HAP-1 (cell line): Measurements from ENCODE around the gene MYBPH.

Experiments
- DNase-seq, 2 experiments: peaks; one replicate each; pipeline ENCODE4 v3.0.0-alpha.2; 2016 to 2020; ENCODE audit warnings: low spot score in 2 of 2
- H3K27me3 ChIP-seq: fragments of 250-450 bp; sonication (Bioruptor Pico); 2 replicates; pipeline ENCODE4 v1.5.1; 2020; ENCODE audit warnings: low read depth, mild to moderate bottlenecking, moderate library complexity
- H3K36me3 ChIP-seq: fragments of 250-450 bp; sonication (Bioruptor Pico); replicated peaks from 2 replicates; pipeline ENCODE4 v1.5.1; 2020; ENCODE audit warnings: mild to moderate bottlenecking
- H3K4me1 ChIP-seq: fragments of 250-450 bp; sonication (Bioruptor Pico); 2 replicates; pipeline ENCODE4 v1.5.1; 2020; ENCODE audit warnings: mild to moderate bottlenecking
- H3K4me3 ChIP-seq: fragments of 250-450 bp; sonication (Bioruptor Pico); 2 replicates; pipeline ENCODE4 v1.5.1; 2020; ENCODE audit warnings: mild to moderate bottlenecking, moderate library complexity
- H3K9me3 ChIP-seq: fragments of 250-450 bp; sonication (Bioruptor Pico); 2 replicates; pipeline ENCODE4 v1.5.1; 2020; ENCODE audit warnings: mild to moderate bottlenecking, moderate library complexity
- in situ Hi-C: fragments of 300-500 bp; cut with MboI; formaldehyde crosslinking; loops from 3 replicates; pipeline ENCODE4 v1.14.3; 2020; ENCODE audit warnings: low sequenced_read_pairs, inconsistent platforms, mixed read lengths

MYBPH gene

DNA sequence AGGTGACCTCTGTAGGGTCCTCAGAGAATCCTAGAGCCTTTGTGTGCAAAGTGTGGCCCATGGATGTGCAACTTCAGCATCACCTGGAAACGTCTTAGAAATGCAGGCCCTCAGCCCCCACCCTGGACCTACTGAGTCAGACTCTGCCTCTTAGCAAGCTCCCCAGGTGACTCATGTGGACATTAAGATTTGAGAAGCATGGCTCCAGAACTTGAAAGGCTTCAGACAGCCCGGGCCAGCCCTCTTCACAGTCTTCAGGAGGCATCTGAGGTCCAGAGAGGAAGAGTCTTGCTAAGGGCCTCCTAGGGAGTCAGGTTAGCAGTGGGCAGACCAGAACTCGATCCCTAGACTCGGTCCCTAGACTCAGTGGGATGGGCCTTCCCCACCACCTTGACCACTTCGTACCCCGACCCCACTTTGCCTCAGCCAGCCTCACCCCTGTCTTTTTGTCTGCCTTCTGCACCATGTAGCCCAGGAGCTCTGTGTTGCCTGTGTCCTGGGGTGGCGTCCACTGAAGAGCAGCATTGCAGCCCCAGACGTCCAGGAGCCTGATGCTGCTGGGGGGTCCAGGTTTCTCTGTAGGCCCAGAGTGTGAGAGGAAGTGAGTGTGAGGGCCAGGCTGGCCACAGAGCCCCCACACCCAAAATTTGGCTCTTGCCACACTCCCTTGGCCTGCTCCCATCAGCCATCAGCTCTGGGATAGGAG is 4.8 kb downstream of the MYBPH start:
- H3K36me3 ChIP-seq, result no peaks in the 10 kb centered on the region
- H3K4me3 ChIP-seq, result no peak overlapping the region
- no peaks in the 10 kb centered on the region for H3K9me3 ChIP-seq
- in situ Hi-C loops, result no loop called here
- no peaks in the 10 kb centered on the region for H3K4me1 ChIP-seq
- H3K27me3 ChIP-seq, result no peaks in the 10 kb centered on the region
- DNase-seq, result no peak

- Histone ChIP-seq H3K36me3 (no peaks in the 10 kb centered on the region), H3K4me3 (no peak overlapping the region), H3K27me3 (no peaks in the 10 kb centered on the region), H3K4me1 (no peaks in the 10 kb centered on the region), H3K9me3 (no peaks in the 10 kb centered on the region)
- in situ Hi-C loops, result no loop called here
- DNase-seq, result no peak
Measured at GRCh38 chr1:203169770-203170520, 5.7 kb downstream of the MYBPH start.

DNA sequence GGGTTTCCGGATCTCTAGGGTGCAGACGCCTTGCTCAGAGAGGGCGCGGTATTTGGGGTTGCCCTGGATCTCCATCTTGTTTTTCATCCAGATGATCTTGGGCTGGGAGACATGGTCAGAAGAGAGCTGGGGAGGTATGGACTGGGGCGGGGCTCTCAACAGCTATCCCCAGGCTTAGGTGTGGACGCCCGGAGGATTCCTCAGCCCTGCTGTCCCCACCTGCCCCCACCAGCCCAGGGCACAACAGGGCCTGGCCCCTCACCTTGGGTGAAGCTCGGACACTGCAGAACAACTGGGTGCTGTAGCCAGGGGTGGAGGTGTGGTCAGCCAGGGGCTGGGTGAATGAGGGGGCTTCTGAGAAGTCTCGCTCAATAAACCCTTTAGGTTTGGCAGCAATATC is 6.6 kb downstream of the MYBPH start:
- Histone ChIP-seq H3K36me3 (no peaks in the 10 kb centered on the region), H3K27me3 (0 out of 2 replicates have a peak, but pooled peaks cover 2% of the 10 kb centered on the region), H3K4me3 (no peak overlapping the region), H3K4me1 (no peaks in the 10 kb centered on the region), H3K9me3 (no peaks in the 10 kb centered on the region)
- in situ Hi-C loops, result no loop called here
- no peak for DNase-seq

- Histone ChIP-seq H3K9me3 (no peaks in the 10 kb centered on the region), H3K4me1 (no peaks in the 10 kb centered on the region), H3K27me3 (0 out of 2 replicates have a peak, but pooled peaks cover 6% of the 10 kb centered on the region), H3K4me3 (no peak overlapping the region), H3K36me3 (no peaks in the 10 kb centered on the region)
- in situ Hi-C loops, result no loop called here
- no peak for DNase-seq
Measured at GRCh38 chr1:203168256-203168786, 7.3 kb downstream of the MYBPH start.

DNA sequence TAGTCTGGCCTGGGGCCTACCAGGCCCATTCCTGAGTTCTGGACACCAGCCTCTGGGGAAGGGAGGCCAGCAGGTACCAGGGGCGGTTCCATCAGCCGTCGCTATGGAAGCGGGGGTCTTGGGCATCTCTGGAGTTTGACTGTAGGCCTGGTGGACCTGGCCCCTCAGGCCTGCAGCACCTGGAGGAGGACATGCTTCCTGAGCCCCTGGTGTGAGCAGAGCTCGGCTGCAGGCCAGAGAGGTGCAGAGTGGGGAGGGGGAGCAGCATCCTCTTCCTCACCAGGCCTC is 7.8 kb downstream of the MYBPH start:
- H3K4me1 ChIP-seq, result no peaks in the 10 kb centered on the region
- in situ Hi-C loops, result no loop called here
- H3K27me3 ChIP-seq, result 0 out of 2 replicates have a peak, but pooled peaks cover 6% of the 10 kb centered on the region
- no peak overlapping the region for H3K4me3 ChIP-seq
- no peak for DNase-seq
- H3K9me3 ChIP-seq, result no peaks in the 10 kb centered on the region
- no peaks in the 10 kb centered on the region for H3K36me3 ChIP-seq

GRCh38 chr1:203167026-203167912 is 8.4 kb downstream of the MYBPH start:
- H3K4me3 ChIP-seq, result no peak overlapping the region
- DNase-seq, result peak in 1 of 2 experiments; percentile 25
- no peaks in the 10 kb centered on the region for H3K36me3 ChIP-seq
- H3K4me1 ChIP-seq, result no peaks in the 10 kb centered on the region
- H3K27me3 ChIP-seq, result 0 out of 2 replicates have a peak, but pooled peaks cover 7% of the 10 kb centered on the region
- H3K9me3 ChIP-seq, result no peaks in the 10 kb centered on the region
- in situ Hi-C loops, result no loop called here

DNA sequence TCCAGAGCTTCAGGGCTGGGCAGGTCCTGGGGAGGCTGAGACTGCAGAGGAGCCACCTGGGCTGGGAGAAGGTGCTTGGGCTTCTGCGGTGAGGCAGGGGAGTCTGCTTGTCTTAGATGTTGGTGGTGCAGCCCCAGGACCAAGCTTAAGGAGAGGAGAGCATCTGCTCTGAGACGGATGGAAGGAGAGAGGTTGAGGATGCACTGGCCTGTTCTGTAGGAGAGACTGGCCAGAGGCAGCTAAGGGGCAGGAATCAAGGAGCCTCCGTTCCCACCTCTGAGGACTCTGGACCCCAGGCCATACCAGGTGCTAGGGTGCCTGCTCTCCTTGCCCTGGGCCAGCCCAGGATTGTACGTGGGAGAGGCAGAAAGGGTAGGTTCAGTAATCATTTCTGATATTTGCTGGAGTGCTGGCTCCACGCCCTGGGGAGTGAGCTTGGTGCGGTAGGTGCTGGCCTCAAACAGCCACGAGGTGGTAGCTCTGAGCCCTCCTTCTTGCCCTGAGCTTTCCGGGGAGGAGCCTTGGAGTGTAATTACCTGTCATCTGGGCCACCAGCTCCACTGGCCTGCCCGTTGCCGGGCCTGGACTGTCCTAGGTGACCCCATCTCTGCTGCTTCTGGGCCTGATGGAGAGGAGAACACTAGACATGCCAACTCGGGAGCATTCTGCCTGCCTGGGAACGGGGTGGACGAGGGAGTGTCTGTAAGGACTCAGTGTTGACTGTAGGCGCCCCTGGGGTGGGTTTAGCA is 9.3 kb downstream of the MYBPH start:
- Histone ChIP-seq H3K27me3 (0 out of 2 replicates have a peak, but pooled peaks cover 9% of the 10 kb centered on the region), H3K36me3 (no peaks in the 10 kb centered on the region), H3K9me3 (no peaks in the 10 kb centered on the region), H3K4me1 (no peaks in the 10 kb centered on the region), H3K4me3 (no peak overlapping the region)
- in situ Hi-C loops, result no loop called here
- DNase-seq, result no peak

DNA sequence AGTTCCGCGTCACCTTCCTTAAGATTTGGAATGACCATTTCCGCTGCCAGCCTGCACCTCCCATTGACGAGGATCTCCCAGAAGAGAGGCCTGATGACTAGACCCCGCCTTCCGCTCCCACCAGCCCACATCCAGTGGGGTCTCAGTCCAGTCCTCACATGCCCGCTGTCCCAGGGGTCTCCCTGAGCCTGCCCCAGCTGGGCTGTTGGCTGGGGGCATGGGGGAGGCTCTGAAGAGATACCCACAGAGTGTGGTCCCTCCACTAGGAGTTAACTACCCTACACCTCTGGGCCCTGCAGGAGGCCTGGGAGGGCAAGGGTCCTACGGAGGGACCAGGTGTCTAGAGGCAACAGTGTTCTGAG is 9.8 kb downstream of the MYBPH start:
- 0 out of 2 replicates have a peak, but pooled peaks cover 9% of the 10 kb centered on the region for H3K27me3 ChIP-seq
- no peaks in the 10 kb centered on the region for H3K9me3 ChIP-seq
- no peak for DNase-seq
- no peak overlapping the region for H3K4me3 ChIP-seq
- H3K4me1 ChIP-seq, result no peaks in the 10 kb centered on the region
- in situ Hi-C loops, result no loop called here
- H3K36me3 ChIP-seq, result no peaks in the 10 kb centered on the region

DNA sequence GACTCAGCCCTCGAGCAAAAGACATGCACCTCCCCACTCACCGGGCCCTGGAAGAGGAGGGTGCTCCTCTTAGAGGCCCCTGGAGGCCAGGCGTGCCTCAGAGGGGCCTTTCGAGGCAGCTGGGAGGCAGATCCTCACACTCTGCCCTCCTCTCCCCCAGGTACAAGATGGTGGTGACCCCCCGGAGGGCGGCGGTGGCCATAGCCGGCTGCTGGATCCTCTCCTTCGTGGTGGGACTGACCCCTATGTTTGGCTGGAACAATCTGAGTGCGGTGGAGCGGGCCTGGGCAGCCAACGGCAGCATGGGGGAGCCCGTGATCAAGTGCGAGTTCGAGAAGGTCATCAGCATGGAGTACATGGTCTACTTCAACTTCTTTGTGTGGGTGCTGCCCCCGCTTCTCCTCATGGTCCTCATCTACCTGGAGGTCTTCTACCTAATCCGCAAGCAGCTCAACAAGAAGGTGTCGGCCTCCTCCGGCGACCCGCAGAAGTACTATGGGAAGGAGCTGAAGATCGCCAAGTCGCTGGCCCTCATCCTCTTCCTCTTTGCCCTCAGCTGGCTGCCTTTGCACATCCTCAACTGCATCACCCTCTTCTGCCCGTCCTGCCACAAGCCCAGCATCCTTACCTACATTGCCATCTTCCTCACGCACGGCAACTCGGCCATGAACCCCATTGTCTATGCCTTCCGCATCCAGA is 10.4 kb downstream of the MYBPH start:
- Histone ChIP-seq H3K9me3 (no peaks in the 10 kb centered on the region), H3K36me3 (no peaks in the 10 kb centered on the region), H3K4me3 (no peak overlapping the region), H3K4me1 (no peaks in the 10 kb centered on the region), H3K27me3 (0 out of 2 replicates have a peak, but pooled peaks cover 9% of the 10 kb centered on the region)
- no peak for DNase-seq
- in situ Hi-C loops, result no loop called here

DNA sequence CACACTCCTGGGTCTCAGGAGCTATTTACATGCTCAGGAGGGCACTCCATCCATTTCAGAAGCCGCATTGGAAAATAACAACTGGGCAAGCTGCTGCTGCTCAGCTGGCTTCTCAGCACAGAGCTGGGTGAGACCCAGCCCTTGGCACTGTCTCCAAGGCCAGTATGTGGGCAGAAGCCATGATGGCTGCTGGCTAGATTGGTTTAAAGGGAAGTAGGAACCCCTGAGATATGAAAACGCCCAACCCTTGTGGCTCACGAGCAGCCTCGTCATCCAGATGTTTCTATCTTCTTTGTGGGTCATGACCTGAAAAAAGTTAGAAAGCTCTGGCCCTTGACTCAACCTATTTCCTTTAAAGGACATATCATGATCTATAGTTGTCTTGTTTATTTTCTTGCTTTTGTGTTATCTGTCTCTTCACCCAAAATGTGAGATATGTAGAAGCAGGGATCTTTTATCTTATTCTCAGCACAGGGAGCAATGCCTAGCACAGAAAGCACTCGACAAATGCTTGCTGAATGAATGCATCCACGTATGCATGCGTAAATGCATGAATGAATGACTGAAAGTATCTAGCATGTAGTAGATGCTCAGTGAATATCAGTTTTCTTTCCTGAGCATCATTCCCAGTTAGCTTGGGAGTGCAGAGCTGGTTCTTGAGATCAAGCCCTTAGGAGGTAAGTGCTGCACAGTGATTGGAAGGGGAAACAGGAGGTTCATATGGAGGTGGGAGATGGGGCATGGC is 11.6 kb downstream of the MYBPH start:
- no peaks in the 10 kb centered on the region for H3K9me3 ChIP-seq
- H3K4me1 ChIP-seq, result no peaks in the 10 kb centered on the region
- no peaks in the 10 kb centered on the region for H3K36me3 ChIP-seq
- in situ Hi-C loops, result no loop called here
- DNase-seq, result no peak
- H3K27me3 ChIP-seq, result 0 out of 2 replicates have a peak, but pooled peaks cover 9% of the 10 kb centered on the region
- no peak overlapping the region for H3K4me3 ChIP-seq

GRCh38 chr1:203162403-203162802 is 13.2 kb downstream of the MYBPH start:
- no peak for DNase-seq

DNA sequence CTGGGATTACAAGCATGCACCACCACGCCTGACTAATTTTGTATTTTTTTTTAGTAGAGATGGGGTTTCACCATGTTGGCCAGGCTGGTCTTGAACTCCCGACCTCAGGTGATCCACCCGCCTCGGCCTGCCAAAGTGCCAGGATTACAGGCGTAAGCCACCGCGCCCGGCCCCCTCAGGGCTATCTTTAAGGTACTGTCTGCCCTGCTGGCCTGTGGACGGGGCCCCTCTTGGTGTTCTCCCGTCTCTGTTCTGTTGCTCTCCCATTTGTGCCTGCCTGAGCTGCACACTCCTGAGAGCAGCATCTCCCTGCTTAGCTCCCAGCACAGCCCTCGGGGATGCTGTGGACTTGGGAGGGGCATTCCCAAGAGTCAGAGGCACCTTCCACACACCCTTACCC is 13.9 kb downstream of the MYBPH start:
- Histone ChIP-seq H3K9me3 (no peaks in the 10 kb centered on the region), H3K27me3 (0 out of 2 replicates have a peak, but pooled peaks cover 9% of the 10 kb centered on the region), H3K4me1 (no peaks in the 10 kb centered on the region), H3K36me3 (no peaks in the 10 kb centered on the region), H3K4me3 (no peak overlapping the region)
- no peak for DNase-seq
- in situ Hi-C loops, result no loop called here

More at GRCh38 chr1:203162403-203162802, 13.2 kb downstream of the MYBPH start:
- H3K36me3 ChIP-seq, result no peaks in the 10 kb centered on the region
- no peaks in the 10 kb centered on the region for H3K9me3 ChIP-seq
- H3K27me3 ChIP-seq, result 0 out of 2 replicates have a peak, but pooled peaks cover 9% of the 10 kb centered on the region
- no peak overlapping the region for H3K4me3 ChIP-seq
- in situ Hi-C loops, result no loop called here
- no peaks in the 10 kb centered on the region for H3K4me1 ChIP-seq
